Fibroblast of skin of abdomen (primary cell): ENCODE data around the gene DPH1.
A peak's percentile ranks its signal among the peaks of the same experiment; 100 is the strongest.

Source experiments
- DNase-seq: peaks from one replicate; pipeline ENCODE4 v3.0.0-alpha.2; 2013

The DPH1 gene

DNA sequence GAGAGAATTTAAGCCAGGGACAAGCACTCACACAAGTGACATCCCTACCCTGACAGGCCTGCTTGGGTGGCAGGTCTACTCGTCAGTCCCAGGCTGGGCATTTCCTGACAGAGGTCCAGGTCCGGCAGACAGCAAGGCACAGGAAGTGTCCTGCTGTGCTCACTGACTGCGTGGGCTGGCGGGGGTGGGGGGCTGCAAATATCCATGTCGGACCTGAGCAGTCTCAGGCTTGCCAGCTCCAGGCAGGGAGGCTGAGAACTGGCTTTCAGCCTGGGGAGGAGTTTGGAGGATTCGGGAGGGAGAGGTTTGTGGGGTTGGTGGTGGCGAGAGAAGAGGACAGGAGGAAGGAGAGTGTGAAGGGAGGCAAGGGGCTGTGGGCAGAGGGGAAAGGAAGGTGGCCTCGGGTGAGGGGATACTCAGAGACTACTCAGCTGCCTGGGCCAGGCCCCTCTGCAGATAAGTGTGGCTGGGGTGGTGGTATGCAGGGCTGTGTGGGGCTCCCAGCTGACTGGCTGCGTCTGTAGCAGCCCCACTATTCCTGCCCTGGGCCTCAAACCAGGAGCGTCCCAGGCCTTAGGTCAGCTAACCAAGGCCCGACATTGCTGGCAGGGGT, 32.7 kb downstream of the DPH1 start:
- DNase-seq = peak; percentile 61

GRCh38 chr17:2063261-2064146, 33.6 kb downstream of the DPH1 start:
- peak; percentile 79 for DNase-seq

- DNase-seq = no peak
Observed at GRCh38 chr17:2064147-2064489, 34.2 kb downstream of the DPH1 start.

- DNase-seq = peak; percentile 54
Observed at GRCh38 chr17:2064520-2064971, 34.6 kb downstream of the DPH1 start.

- peak; percentile 76 for DNase-seq
Observed at GRCh38 chr17:2064980-2065785, 35.2 kb downstream of the DPH1 start.

- DNase-seq = no peak
Observed at GRCh38 chr17:2065949-2066400, 36.0 kb downstream of the DPH1 start.

- no peak for DNase-seq
Observed at GRCh38 chr17:2067048-2067561, 37.2 kb downstream of the DPH1 start.

- DNase-seq = peak; percentile 83
Observed at GRCh38 chr17:2067608-2068024, 37.7 kb downstream of the DPH1 start.

- peak; percentile 94 for DNase-seq
Observed at GRCh38 chr17:2068031-2068518, 38.1 kb downstream of the DPH1 start.

DNA sequence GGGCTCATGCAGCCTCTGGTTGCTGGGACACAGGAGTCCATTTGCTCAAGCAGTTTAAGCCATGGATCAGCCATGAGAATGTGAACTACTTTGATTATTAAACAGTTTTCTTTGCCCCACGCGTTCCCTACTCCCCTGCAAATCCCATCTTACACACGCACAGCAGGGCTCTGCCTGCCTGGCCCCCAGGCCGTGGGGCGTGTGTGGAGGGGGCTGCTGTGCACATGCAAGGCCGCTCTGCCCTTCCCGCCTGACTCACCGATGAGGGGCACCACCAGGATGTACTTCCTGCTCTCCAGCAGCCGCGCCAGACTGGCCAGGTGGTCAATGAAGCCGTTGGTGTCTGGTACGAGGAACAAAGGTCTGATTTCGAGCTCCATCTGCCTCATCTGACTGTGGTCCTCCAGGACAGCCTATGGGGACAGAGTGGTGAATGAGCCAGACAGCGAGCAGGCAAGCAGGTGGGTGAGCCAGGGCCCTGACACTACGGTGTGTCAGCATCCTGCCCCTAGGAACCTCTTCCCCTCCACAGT, 38.6 kb downstream of the DPH1 start:
- DNase-seq = peak; percentile 72

DNA sequence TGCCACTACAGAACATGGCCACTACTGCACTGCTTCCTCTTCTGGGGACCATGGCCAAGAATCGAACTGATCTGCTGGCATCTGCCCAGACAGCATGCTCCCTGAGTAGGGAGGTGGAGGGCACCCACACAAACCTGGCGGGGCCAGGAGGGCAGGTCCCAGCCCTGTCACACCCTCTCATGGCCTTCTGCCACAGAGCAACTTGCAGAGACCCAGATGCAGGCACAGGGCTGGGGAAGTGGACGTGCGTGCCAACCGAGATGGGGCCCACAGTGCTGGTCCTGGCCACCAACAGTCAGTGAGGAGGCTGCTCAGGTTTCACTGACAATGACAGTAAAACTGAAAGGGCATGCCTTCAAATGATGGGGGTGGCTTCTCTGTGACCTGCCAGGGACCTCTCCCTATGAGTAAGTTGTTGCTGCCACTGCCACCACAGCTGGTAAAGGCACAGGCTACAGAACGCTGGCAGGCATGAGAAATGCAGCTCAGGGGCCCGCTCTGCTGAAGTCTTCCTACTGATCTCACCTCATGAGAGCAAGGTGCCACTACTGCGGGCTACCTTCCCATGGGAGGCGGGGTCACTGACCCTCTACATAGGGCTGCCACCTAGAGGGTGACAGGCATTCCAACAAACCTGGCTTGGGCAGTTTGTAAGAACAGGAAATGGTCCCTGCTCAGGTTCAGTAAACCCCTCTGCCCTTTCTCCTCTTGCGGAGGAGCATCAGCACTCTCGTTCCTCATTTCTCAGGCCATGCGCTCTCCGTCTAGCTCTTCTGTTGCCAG, 40.5 kb downstream of the DPH1 start:
- no peak for DNase-seq

DNA sequence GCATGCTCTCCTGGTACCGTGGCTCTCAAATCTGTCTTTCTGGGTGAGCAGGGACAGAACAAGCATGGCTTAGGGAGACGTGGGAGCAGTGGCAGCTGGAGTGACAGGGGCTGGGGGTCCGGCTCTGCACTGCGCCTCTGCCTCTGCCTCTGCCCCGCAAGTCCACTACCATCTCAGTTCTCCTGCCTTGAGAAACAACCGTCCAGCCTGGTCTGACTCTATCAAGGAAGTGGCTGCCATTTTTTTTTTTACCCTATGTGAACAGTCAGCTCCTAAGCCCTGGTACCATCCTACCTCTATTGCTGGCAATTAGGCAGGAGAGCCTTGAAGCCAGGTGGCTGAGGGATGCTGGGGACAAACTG, 41.1 kb downstream of the DPH1 start:
- no peak for DNase-seq

GRCh38 chr17:2071455-2072281, 41.7 kb downstream of the DPH1 start:
- DNase-seq = peak; percentile 64

DNA sequence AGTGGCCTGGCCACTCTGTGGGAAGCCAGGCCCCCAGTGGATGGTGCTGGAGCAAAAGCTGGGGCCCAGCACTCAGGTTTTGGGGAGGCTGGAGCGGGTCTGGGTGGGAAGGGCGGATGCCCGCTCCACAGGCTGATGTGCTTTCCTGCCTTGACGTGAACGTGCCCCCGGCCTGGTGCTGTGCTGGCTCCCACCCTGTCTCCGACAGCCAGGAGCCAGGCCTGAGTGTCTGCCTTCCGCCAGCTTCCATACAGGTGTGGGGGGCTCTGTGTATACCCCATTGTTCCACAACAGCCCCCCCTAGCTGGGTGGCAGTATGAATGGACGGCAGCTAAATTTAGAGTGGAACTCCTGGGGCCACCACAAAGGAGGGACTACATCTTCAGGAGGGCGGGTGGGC, 45.0 kb downstream of the DPH1 start:
- DNase-seq = no peak

GRCh38 chr17:2075336-2076086, 45.6 kb downstream of the DPH1 start:
- peak; percentile 53 for DNase-seq

- DNase-seq = peak; percentile 75
Observed at GRCh38 chr17:2076087-2076984, 46.4 kb downstream of the DPH1 start.

- no peak for DNase-seq
Observed at GRCh38 chr17:2077040-2077439, 47.1 kb downstream of the DPH1 start.

DNA sequence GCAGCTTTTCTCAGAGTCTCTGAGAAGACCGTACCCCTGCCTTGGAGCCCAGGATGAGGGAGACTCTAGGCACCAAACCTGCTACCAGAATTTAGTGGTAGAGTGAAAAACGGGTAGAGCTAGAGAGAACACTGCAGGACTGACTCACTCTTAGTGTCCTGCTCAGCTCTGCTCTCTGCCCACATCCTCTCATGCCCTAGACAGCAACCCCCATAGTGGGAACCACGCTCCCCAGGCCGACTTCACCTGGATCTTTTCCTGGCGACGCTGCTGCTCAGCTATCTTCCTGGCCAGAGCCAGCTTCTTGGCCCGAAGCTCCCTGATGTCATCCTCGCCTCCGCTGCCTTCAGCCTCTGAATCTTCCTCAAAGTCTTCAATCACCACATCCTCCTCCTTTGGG, 51.6 kb downstream of the DPH1 start:
- peak; percentile 60 for DNase-seq
